Measurements from ENCODE around the gene IL21R.
"Not testable (repeated sequence)": the region's sequence is repeated elsewhere in the genome, so short reads cannot be mapped to it uniquely, and the experiment has no call there.

IL21R gene

GRCh38 chr16:27399969-27400368 is 2.0 kb upstream of the IL21R start:
- no peak for DNase-seq (ENCODE audit: low read depth, low spot score)
- no peak overlapping the region for H3K27ac ChIP-seq

- H3K27ac ChIP-seq = no peak overlapping the region
- no peak for DNase-seq (ENCODE audit: low read depth, low spot score)
These were observed 988 bp upstream of the IL21R start for GRCh38 chr16:27400751-27401620.

- DNase-seq (ENCODE audit: low read depth, low spot score) = no peak
- no peak overlapping the region for H3K27ac ChIP-seq
These were observed 592 bp downstream of the IL21R start for GRCh38 chr16:27402569-27402963.

GRCh38 chr16:27402964-27403600 is 1.1 kb downstream of the IL21R start:
- DNase-seq (ENCODE audit: low read depth, low spot score) = no peak
- no peak overlapping the region for H3K27ac ChIP-seq

- DNase-seq (ENCODE audit: low read depth, low spot score) = no peak
- no peak overlapping the region for H3K27ac ChIP-seq
These were observed 1.6 kb downstream of the IL21R start for GRCh38 chr16:27403601-27403992.

- DNase-seq (ENCODE audit: low read depth, low spot score) = no peak
- no peak overlapping the region for H3K27ac ChIP-seq
These were observed 2.3 kb downstream of the IL21R start for GRCh38 chr16:27404163-27404823.

- DNase-seq (ENCODE audit: low read depth, low spot score) = no peak
- H3K27ac ChIP-seq = no peak overlapping the region
These were observed 3.8 kb downstream of the IL21R start for GRCh38 chr16:27405546-27406451.

GRCh38 chr16:27406511-27407128 is 4.6 kb downstream of the IL21R start:
- no peak overlapping the region for H3K27ac ChIP-seq
- no peak for DNase-seq (ENCODE audit: low read depth, low spot score)

GRCh38 chr16:27407133-27407532 is 5.2 kb downstream of the IL21R start:
- no peak for DNase-seq (ENCODE audit: low read depth, low spot score)
- H3K27ac ChIP-seq = no peak overlapping the region

GRCh38 chr16:27408012-27408601 is 6.1 kb downstream of the IL21R start:
- no peak overlapping the region for H3K27ac ChIP-seq
- DNase-seq (ENCODE audit: low read depth, low spot score) = no peak

- no peak for DNase-seq (ENCODE audit: low read depth, low spot score)
- no peak overlapping the region for H3K27ac ChIP-seq
These were observed 6.6 kb downstream of the IL21R start for GRCh38 chr16:27408602-27409031.

GRCh38 chr16:27409958-27410357 is 8.0 kb downstream of the IL21R start:
- DNase-seq (ENCODE audit: low read depth, low spot score); H3K27ac ChIP-seq: not testable (repeated sequence)

GRCh38 chr16:27410761-27411160 is 8.8 kb downstream of the IL21R start:
- no peak overlapping the region for H3K27ac ChIP-seq
- DNase-seq (ENCODE audit: low read depth, low spot score) = no peak

GRCh38 chr16:27413956-27414355 is 12.0 kb downstream of the IL21R start:
- DNase-seq (ENCODE audit: low read depth, low spot score) = no peak
- H3K27ac ChIP-seq = no peak overlapping the region

GRCh38 chr16:27414788-27415431 is 12.9 kb downstream of the IL21R start:
- H3K27ac ChIP-seq = no peak overlapping the region
- DNase-seq (ENCODE audit: low read depth, low spot score) = no peak

- DNase-seq (ENCODE audit: low read depth, low spot score) = no peak
- no peak overlapping the region for H3K27ac ChIP-seq
These were observed 15.2 kb downstream of the IL21R start for GRCh38 chr16:27417047-27417671.

GRCh38 chr16:27421961-27422740 is 20.2 kb downstream of the IL21R start:
- no peak for DNase-seq (ENCODE audit: low read depth, low spot score)

More at GRCh38 chr16:27421961-27422740, 20.2 kb downstream of the IL21R start:
- H3K27ac ChIP-seq = no peak overlapping the region
